Neural cell (in vitro differentiated cells): ENCODE results near the gene ANKS1B. TPM values are rescaled to one million over a fixed set of nuclear protein-coding genes. Genes with fewer than 3 reads are reported as not detected.

ENCODE experiments used
- H2AFZ ChIP-seq: fragments of 200-600, 300-800 bp; sonication (generic), shearing (Covaris generic); 2 replicates; pipeline ENCODE4 v1.6.0; 2014; ENCODE audit warnings: low read depth, mild to moderate bottlenecking, antibody characterized with exemption, low read length, moderate library complexity
- H3F3A ChIP-seq: fragments of 200-600 bp; shearing (Covaris generic); 2 replicates; pipeline ENCODE4 v1.6.1; 2016; ENCODE audit warnings: mild to moderate bottlenecking, moderate library complexity, mixed read lengths, antibody characterized with exemption, low read length; ENCODE audit not compliant: insufficient read depth, poor library complexity, severe bottlenecking
- H3K27ac ChIP-seq: fragments of 200-600, 300-800 bp; sonication (generic), shearing (Covaris generic); 2 replicates; pipeline ENCODE4 v1.5.1; 2014; ENCODE audit warnings: mild to moderate bottlenecking, low read length, moderate library complexity
- H3K27me3 ChIP-seq: fragments of 300-800, 200-600 bp; sonication (generic), shearing (Covaris generic); 2 replicates; pipeline ENCODE4 v1.6.0; 2014; ENCODE audit warnings: mild to moderate bottlenecking, low read depth, low read length, moderate library complexity; ENCODE audit not compliant: insufficient read depth
- H3K36me3 ChIP-seq: fragments of 300-800, 200-600 bp; sonication (generic), shearing (Covaris generic); 2 replicates; pipeline ENCODE4 v1.5.1; 2014; ENCODE audit warnings: mild to moderate bottlenecking, antibody characterized with exemption, low read length, moderate library complexity; ENCODE audit not compliant: insufficient read depth
- H3K4me2 ChIP-seq: fragments of 300-800, 200-600 bp; sonication (generic), shearing (Covaris generic); 2 replicates; pipeline ENCODE4 v1.6.0; 2014; ENCODE audit warnings: mild to moderate bottlenecking, low read length
- H3K4me3 ChIP-seq: fragments of 300-800, 200-600 bp; sonication (generic), shearing (Covaris generic); 2 replicates; pipeline ENCODE4 v1.5.1; 2014; ENCODE audit warnings: mild to moderate bottlenecking, low read length, moderate library complexity
- H3K79me2 ChIP-seq: fragments of 200-600 bp; shearing (Covaris generic); replicated peaks from 2 replicates; pipeline ENCODE4 v1.6.0; 2014; ENCODE audit warnings: mild to moderate bottlenecking, low read length, moderate library complexity; ENCODE audit not compliant: insufficient read depth
- H3K9ac ChIP-seq: fragments of 300-800, 200-600 bp; sonication (generic), shearing (Covaris generic); 2 replicates; pipeline ENCODE4 v1.6.1; 2016; ENCODE audit warnings: mild to moderate bottlenecking, low read length, mixed read lengths
- H3K9me2 ChIP-seq: fragments of 200-600 bp; shearing (Covaris generic); 2 replicates; pipeline ENCODE4 v1.6.1; 2016; ENCODE audit warnings: mild to moderate bottlenecking, low read length, mixed read lengths; ENCODE audit not compliant: insufficient read depth
- H3K9me3 ChIP-seq: fragments of 200-600, 300-800 bp; sonication (generic), shearing (Covaris generic); 2 replicates; pipeline ENCODE4 v1.6.1; 2016; ENCODE audit warnings: mild to moderate bottlenecking, mixed run types, low read length, moderate library complexity, mixed read lengths
- H4K20me1 ChIP-seq: fragments of 200-600 bp; shearing (Covaris generic); 2 replicates; pipeline ENCODE4 v1.6.1; 2016; ENCODE audit warnings: mild to moderate bottlenecking, mixed run types; ENCODE audit not compliant: insufficient read depth
- CTCF ChIP-seq: fragments of 450-650 bp; IDR thresholded peaks from 2 replicates; pipeline ENCODE4 v1.5.1; 2014; ENCODE audit warnings: antibody characterized with exemption, mild to moderate bottlenecking, moderate library complexity; ENCODE audit not compliant: poor library complexity, severe bottlenecking
- EP300 ChIP-seq: fragments of 450-650 bp; conservative IDR thresholded peaks from 2 replicates; pipeline ENCODE4 v1.6.1; 2014; ENCODE audit warnings: antibody characterized with exemption, mild to moderate bottlenecking, moderate library complexity; ENCODE audit not compliant: poor library complexity, severe bottlenecking
- EZH2 ChIP-seq: fragments of 200-600, 300-800 bp; shearing (Covaris generic), sonication (generic); IDR thresholded peaks from 2 replicates; pipeline ENCODE4 v1.6.1; 2014; ENCODE audit warnings: antibody characterized with exemption, low read length, borderline replicate concordance, mild to moderate bottlenecking; ENCODE audit not compliant: insufficient read depth, poor library complexity, severe bottlenecking
- MXI1 ChIP-seq: fragments of 450-650 bp; conservative IDR thresholded peaks from 2 replicates; pipeline ENCODE4 v1.6.1; 2014; ENCODE audit warnings: antibody characterized with exemption, mild to moderate bottlenecking; ENCODE audit not compliant: poor library complexity, severe bottlenecking
- POLR2AphosphoS5 ChIP-seq: IDR thresholded peaks from 2 replicates; pipeline ENCODE4 v1.6.1; 2012
- RAD21 ChIP-seq: fragments of 450-650 bp; conservative IDR thresholded peaks from 2 replicates; pipeline ENCODE4 v1.6.1; 2014; ENCODE audit warnings: antibody characterized with exemption, mild to moderate bottlenecking, moderate library complexity
- REST ChIP-seq: IDR thresholded peaks from 2 replicates; pipeline ENCODE4 v1.6.1; 2012; ENCODE audit warnings: borderline replicate concordance
- SMC3 ChIP-seq: fragments of 450-650 bp; conservative IDR thresholded peaks from 2 replicates; pipeline ENCODE4 v1.6.1; 2014; ENCODE audit warnings: antibody characterized with exemption, mild to moderate bottlenecking, moderate library complexity; ENCODE audit not compliant: poor library complexity
- TAF1 ChIP-seq: IDR thresholded peaks from 2 replicates; pipeline ENCODE4 v1.6.1; 2012; ENCODE audit warnings: low read depth
- polyA plus RNA-seq: library from polyadenylated mRNA; depleted of rRNA; stranded (reverse); fragments of >200 nt; gene quantifications from 2 replicates; pipeline ENCODE4 v1.2.3, GENCODE V29; 2014

ANKS1B gene
- polyA plus RNA-seq, 1 donor from 2014 or later = 65.6 TPM

- Histone ChIP-seq H3F3A (no peaks in the 10 kb centered on the region), H3K4me2 (no peak overlapping the region), H3K27me3 (no peaks in the 10 kb centered on the region), H3K9me2 (no peaks in the 10 kb centered on the region), H3K9ac (no peak overlapping the region), H2AFZ (no peak overlapping the region), H3K79me2 (no peaks in the 10 kb centered on the region), H3K36me3 (no peaks in the 10 kb centered on the region), H3K9me3 (no peaks in the 10 kb centered on the region), H3K4me3 (no peak overlapping the region), H3K27ac (peak overlapping the region; percentile 34), H4K20me1 (no peaks in the 10 kb centered on the region)
- TF ChIP-seq EZH2 = no peak
- peak; percentile 91 for TF ChIP-seq EP300
- no peak for TF ChIP-seq CTCF
- peak; percentile 60 for TF ChIP-seq REST
- TF ChIP-seq SMC3 = peak; percentile 15
- TF ChIP-seq MXI1 = no peak
- peak; percentile 62 for TF ChIP-seq POLR2AphosphoS5
- TF ChIP-seq RAD21 = peak; percentile 37
- no peak for TF ChIP-seq TAF1
Measured at GRCh38 chr12:99544457-99544856, 440.3 kb downstream of the ANKS1B start.

GRCh38 chr12:99529966-99530365 lies 454.8 kb downstream of the ANKS1B start:
- Histone ChIP-seq H3K4me3 (no peak overlapping the region), H3K36me3 (no peaks in the 10 kb centered on the region), H2AFZ (no peak overlapping the region), H4K20me1 (no peaks in the 10 kb centered on the region), H3K9ac (no peak overlapping the region), H3K79me2 (no peaks in the 10 kb centered on the region), H3K9me3 (no peaks in the 10 kb centered on the region), H3K27me3 (no peaks in the 10 kb centered on the region), H3K9me2 (no peaks in the 10 kb centered on the region), H3K27ac (no peak overlapping the region), H3K4me2 (no peak overlapping the region), H3F3A (no peaks in the 10 kb centered on the region)
- TF ChIP-seq SMC3 (no peak), POLR2AphosphoS5 (no peak), MXI1 (no peak), CTCF (no peak), EP300 (no peak), REST (no peak), TAF1 (no peak)
